NCI-H345 (cell line): ENCODE results near the gene RAI1.

Experiments
- DNase-seq: peaks from one replicate; lab custom pipeline; 2025; lab: John Stamatoyannopoulos, UW

RAI1 gene

DNA sequence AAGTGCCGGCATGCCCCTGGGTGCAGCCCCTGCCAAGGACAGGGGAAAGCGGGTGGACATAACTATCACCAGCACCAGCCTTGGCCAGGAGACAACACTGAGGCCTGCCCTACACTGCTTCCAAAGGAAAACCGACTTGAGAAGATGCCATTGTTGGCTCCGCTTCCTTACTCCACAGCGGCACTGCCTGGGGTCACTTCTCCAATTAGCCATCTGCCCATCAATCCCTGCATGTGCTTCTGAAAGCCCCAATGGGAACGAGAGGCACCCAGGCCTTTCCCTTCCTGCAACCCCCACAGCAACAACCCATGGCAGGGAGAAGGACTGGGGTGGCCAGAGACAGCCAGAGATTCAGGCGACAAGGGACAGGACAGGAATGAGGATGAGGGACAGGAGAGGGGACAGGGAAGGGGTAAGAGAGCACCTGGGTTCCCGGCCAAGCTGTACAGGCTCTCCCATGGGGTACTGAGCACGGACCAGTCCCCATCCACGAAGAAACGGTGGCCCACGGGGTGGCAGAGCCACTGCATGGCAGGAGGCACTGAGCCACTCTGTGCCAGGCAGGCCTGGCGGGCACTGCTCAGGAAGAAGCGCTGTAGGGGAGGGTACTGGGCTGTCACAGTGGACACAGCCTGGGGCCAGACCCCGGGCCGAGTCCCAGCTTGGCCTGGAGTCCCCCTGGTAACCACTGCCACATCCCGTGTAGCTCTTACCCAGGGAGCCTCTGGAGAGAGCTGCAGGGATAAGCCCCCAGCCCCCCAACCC, 134.4 kb downstream of the RAI1 start:
- DNase-seq: no peak

DNA sequence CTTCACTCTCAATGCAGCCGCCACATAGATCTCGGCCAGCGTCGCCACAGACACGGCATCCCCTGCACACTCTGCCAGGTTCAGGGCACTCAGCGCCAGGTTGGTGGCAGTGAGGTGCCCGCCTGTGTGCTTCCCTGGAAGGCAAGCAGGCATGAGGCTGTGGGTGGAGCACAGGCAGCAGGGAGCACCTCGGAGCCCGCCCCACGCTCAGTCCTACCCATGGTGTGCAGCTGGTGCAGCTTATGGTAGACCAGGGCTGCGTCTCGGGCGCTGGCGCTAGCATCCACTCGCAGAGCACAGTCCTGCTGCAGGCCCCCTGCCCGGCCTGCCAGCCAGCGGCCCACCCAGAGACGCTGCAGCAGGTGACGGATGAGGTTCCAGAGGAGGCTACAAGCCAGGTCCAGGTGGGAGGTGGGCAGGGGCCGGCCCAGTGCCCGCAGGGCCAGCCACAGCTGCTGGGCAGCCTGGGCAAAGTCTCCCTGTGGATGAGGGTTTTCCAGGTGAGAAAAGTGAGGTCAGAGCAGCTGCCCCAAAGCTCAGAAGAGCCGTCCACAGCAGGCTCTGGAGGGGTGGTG, 135.1 kb downstream of the RAI1 start:
- no peak for DNase-seq

DNA sequence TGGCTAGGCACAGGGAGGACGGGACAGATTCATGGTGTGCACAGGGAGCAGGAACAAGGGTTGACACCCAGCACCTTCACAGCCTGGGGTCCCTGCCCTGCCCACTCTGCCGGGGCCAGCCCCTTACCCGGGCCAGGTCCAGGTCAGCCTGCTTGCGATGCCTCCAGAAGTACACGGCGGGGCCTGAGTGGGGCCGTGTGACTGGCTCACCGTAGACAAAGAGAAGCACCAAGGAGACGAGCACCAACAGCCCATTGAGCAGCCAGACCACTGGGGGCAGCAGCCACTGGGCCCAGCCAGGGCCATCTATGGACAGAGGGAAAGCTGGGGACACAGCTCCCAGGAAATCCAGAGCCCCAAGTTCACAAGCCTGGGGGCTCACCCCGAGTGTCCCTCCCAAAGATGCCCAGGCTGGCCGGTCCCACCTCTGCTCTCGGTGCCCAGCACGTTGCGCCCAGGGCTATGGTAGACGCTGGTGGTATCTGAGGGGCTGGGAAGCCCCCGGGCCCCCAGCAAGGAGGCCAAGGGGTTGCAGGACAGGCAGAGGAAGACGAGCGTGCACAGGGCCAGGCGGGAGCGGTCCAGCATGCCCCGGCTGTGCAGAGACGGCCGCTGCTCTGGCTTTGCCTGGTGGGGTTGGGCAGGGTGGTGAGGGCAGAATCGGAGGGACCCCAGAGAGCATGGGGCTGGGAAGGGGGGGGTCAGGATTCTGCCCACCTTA, 135.7 kb downstream of the RAI1 start:
- DNase-seq: no peak

DNA sequence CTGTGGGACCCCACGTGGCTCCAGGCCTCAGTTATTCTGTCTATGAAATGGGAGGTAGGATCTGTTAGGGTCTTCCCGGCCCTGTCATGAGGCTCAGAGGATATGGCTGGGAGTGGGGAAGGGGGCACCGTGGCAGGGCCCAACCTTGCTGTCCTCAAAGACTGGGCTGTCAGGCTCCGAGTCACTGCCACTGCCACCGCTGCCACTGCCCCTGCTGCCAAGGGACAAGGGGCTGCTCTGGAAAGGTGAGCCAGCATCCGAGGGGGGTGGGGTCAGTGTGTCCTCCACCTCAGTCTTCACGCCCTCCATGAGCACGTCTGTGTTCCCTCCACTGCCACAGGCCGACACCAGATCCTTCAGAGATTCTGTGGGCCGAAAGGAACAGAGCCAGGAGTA, 136.3 kb downstream of the RAI1 start:
- no peak for DNase-seq

DNA sequence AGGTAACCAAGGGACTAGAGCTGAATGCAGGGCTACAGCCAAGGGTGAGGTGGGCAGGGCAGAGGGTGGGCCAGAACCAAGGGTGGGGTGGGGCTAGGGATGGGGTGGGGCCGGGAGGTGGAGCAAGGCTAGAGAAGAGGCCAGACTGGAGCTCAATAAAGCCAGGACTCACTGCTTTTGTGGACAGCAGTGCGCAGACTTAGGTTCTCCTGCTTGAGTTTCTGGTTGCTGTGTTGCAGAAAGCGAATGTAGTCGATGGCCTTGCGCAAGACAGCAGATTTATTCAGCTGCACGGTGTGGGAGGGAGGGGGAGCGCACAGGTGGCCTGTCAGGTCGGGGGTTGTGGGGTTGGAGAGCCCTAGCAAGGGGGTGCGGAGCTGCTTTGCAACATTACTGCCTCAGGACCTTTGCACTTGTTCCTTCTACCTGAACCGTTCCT, 136.8 kb downstream of the RAI1 start:
- DNase-seq: no peak

DNA sequence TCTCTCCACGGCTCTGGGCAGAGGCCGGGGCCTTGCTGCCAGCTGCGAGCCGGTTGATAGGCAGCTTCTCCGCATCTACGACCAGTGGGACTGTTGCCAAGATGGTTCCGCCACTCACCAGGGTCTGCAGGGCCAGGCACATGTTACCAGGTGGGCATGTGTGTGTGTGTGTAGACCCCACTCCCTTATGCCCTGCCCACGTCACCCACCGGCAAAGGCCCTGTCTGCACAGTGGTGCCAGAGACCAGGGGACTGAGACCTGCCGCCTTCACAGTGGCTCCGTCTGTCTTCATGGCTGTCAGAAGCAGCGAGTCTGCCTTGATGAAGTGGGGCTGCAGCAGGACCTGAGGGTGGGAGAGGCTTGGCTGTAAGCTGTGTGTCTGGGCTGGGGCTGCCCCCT, 137.9 kb downstream of the RAI1 start:
- no peak for DNase-seq

DNA sequence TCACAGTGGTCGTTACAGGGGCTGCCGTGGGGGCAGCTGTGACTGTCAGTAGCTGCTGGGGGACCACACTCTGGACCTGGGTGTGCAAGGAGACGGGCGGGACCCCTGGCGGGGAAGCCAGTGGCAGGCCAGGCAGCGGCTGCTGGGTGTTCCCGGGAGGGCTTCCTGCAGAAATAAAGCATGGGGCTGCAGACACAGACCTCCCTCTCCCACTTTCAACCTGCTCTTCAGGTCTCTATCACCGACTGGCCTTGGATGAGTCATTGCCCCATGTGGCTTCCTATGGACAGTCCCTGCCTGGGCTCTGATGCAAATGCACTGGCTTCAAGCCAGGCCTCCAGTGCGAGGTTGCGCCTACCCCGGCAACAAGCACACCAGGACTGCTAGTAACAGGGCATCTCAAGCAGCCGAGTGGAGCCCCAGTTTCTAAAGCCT, 138.3 kb downstream of the RAI1 start:
- peak; percentile 53 for DNase-seq

DNA sequence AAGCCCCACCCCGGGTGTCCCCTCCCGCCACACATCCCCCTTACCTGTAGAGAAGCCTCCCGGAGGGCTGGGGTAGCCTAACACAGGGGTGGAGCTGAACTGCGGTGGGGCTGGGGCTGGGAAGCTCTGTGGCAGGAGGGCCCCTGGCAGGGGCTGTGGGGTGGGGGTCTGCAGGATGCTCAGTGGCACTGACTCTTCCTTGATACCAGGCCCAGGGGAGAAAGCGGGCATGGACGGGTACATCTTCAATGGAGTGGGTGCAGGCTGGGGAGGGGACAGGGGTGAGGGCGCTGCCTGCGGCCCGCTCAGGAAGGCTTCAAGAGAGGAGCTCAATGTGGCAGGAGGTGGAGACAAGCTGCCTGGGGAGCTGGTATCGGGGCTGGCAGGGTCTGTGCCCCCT, 138.8 kb downstream of the RAI1 start:
- no peak for DNase-seq

DNA sequence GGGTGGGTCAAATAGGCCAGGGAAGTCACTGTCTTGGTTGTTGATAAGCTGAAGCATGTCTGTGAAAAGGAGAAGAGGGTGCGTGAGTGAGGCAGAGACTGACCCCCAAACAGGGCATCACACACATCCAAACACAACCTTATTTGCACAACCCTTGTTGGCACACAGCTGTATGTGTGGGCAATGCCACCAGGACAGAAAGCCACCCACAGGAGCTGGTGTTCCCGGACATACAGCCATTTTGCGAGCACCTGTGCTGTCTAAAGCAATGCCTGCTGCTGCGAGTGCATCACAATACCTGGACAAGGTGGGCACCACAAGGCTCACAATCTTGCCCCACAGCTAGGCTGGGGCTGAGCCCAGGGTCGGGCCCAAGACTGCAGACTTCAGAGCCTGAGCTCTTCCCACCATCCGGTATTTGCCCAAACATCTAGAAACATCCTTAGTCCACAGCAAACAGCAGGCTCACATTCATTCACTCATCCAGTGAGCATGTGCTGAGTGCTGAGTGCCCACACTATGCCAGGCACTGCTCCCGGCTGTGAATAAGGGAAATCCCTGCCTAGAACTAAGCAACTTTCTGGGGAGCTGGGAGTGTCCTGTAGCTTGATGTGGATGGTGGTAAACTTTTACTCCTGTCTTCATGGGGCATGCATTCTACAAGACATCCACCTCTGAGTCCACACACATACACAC, 139.4 kb downstream of the RAI1 start:
- no peak for DNase-seq

DNA sequence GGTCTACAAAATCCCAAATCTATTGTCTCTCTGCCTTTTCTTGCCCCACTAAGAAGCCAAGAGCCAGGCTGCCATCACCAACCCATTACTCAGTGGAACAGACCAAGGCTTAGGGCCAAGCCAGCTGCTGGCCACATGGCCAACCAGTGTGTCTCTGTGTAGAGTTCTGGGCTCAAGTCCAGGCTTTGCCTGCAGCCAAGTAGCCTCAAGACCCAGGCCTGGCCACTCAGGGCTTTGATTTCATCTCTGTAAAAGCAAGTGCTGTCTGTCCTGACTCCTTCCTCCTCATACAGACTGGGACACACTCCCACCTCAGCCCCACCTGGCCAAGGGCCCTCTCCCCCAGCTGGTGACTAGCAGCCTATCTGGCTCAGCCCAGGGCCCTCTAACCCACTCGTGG, 140.9 kb downstream of the RAI1 start:
- DNase-seq: no peak

DNA sequence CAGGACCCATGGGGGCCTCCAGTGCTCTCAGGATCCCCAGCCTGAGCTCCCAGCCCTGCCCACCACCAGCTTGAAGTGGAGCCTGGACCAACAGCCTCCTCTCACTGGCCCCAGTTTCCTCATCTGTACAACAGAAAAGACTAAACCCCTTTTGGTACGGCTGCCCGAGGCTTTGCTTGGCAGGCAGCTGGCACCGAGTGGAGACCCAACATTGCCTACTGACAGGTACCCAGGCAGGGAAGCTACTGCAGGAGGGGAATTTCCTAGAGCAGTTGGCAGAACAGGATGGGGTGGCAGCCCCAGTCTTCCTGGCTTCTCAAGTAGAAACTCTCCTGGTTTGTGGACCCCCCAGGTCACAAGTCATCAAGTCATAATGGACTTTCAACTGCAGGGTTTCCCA, 141.4 kb downstream of the RAI1 start:
- no peak for DNase-seq

DNA sequence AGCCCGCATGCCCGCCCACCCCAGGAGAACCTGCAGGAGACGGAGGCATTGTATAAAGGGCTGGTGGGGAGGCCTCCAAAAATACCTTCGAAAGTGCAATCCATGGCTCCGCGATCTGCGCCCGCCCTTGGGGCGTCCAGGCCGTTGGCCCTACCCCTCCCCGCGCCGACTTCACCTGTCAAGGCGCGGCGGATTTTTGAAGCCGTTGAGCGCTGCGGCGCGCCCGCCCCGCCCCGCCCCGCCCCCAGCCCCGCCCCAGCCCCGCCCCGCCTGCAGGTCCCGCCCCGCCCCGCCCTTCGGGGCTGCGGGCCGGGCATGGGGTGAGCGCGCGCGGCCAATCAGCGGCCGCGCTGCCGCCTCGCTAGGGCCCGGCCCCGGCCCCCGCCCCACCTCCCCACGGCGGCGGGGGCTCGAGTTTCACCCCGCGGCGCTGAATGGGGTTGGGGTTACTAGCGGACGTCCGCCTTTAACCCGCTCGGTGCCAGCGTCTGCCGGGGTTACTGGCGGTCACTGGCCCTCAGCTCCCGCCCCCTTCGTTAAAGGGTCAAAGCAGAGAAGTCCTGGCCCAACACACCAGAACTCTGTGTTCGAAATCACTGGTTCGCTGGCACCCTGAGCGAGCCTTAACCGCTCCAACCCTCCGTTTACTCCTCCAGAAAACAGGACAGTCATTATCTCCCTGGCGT, 142.3 kb downstream of the RAI1 start:
- DNase-seq: peak; percentile 87

DNA sequence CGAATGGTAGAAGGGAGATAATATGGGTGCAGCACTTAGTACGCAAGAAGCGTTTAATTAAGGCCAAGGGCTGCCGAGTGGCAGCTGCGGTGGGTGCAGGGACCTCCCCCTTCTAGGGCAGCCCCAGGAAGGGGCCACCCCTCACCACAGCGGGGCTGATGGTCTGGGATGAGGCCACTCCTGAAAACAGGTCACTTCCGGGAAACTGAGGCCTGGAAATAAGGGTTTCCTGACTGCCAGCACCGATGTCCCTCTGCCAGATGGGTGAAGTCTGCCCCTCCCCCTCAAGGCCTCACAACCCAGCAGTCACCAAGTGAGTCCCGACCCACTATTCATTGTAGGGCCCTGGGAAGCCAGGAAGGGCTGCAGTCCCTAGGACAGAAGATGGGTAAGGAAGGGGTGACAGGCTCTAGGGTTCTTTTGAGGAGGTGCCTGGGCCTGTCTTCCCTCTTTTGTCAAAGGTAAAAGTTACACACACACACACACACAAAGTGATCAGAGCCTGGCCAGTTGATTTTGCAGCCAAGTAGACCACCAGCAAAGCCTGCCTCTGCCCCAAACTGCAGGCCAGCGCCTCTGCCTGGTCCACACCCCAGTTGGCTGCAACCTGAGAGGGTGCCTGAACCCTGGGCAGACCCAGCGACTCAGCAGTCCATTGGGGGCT, 143.0 kb downstream of the RAI1 start:
- peak; percentile 71 for DNase-seq

DNA sequence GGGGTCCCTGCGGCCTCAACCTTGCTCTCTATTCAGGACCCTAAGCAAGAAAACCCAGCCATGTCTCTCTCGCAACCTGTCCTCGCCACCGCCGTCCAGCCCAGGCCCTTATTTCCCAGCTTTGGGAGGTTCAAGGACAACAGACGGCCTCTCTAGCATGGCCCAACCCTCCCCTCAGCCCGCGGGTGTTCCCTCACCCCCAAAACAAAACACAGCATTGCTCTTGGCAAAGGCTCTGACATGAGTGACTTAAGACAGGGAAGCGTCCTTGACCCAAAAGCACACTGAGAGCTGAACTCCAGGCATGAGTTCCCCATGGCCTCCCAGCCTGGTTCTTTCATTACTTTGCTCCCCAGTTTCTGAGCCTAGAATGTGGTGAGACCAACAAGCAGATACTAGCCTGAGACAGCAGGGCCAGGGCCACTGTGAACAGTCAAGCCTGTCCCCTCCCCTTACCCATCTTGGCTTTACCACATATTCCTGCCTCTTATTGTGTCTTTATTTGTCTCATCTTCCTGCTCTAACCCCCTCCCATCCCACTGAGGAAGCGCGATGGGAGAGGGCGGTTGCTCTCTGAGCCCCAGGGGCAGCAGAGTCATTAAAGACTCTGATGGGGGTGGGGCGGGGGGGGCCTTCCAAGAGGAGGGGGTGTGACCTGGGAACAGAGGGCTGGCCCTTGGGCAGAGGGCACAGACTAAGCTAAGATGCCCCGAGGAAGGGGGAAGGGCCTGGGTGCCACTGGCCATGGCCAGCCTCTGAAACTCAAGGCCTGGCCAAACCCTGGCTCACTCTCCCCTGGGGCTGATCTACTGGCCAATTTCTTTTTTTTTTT, 143.7 kb downstream of the RAI1 start:
- no peak for DNase-seq

DNA sequence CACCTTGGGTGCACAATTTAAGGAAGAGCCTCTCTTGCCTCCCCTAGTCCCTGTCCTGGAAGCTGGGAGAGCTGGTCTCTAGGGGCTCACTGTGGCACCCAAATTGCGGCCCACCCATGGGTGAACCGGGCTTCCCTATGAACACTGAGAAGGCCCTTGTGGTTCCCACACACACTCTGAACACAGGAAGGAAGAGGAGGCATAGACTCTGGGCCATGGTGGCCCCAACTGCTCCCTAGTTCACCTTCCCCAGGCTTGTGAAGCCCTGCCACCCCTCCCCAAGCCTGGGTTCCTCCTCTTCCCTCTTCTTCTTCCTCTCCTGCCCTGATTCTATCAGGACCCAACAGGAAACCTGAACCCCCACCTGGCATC, 145.1 kb downstream of the RAI1 start:
- no peak for DNase-seq

DNA sequence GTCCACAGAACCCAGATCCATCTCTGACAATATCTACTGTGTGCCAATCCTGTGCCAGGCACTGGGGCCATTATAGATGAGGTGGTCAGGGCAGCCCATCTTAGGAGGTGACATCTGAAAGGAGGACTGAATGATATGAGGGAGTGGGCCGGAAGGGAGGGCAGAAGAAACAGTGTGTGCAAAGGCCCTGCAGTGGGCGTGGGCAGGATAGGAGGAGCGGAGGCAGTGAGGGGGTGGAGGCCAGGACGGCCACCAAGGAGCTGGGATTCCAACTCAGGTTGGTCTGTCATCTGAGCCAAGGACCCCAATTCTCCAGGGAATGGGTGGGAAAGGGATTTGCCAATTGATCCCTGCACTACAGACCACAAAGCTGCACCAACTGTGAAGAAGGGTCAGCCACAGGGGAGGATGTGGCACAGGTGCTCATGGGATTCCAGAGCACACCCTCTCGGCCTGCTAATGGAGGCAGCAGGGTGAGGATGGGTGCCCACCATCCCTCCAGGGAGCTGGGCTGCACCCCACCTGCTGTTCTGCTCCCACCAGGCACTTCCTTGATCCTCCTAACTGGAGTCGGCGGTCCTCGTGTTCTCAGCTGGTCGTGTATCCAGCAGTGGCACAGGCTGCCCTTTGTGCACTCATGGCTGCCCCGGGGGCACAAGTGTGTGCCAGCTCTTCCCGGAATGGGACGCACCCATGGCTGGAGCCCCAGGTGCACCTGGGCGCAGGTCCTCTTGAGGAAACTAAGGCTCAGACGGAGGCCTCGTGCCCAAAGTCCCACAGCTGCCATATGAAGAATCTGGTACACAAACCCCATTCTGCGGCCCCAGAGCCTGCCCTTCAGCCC, 145.9 kb downstream of the RAI1 start:
- DNase-seq: no peak

DNA sequence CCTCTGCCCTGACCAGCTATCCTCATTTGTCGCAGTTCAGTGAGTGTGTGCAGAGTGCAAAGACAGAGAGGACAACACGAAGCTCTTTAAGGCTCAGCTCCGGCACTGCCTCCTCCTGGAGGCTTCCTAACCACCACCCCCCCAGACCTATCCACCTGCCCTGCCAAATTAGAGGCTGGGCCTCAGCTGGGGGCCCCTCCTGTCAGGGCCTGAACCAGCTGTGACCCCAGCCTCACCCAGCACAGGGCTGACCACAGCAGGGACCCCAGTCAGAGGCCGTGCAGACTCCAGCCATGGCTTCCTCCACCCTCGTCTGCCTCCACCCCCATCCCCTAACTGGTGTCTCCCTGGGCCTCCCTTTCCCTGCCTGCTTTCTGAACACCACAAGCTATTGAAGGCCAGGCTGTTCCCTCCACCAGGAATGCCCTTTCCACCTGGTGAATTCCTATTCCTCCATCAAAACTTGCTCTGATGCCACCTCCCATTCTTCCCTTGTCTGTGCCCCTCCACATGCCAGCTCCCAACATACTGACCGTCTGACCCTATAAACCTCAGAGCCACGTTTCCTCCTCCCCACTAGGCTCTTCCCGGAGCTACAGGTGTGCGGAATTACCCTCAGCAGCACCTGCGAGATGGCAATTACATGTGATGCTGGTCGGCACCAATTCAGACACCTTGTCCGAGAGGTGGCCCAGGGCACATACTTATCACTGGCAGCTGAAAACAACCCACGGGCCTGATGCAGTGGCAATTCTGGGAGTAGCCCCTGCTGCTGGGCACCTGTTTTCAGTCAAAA, 146.8 kb downstream of the RAI1 start:
- DNase-seq: no peak

DNA sequence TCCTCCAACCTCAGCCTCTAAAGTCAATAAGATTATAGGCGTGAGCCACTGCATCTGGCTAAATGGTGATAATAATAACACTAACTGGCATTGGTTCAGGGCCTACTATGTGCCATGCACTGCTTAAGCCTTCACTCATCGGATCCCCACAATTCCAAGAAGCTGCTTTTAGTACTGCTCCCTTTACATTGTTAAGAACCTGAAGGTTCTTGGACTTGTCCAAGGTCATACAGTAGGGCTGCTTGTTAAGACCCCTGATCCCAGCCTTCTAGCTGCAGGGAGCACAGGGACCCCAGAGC, 149.0 kb downstream of the RAI1 start:
- DNase-seq: no peak

DNA sequence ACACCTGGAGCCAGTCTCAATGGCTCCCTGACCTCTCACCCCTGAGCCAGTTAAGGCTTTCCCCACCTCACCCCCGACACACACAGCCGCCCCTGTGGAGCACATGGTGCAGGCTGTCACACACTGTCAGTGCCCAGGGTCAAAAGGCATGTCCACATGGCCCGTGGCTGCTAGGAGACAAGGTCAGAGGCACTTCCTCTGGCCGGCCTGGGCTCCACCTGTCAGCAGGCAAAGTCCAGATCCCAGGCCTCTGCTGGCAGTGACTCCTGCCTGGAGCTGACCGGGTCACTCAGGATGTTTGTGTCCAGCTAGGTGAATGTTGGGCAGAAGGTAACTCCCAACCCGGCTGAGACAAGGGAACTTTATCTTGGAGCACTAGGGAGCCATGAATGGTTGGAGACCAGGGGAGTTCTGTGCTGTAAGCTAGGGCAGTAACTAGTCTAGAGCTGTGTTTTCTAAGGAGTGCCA, 149.5 kb downstream of the RAI1 start:
- DNase-seq: no peak
